Breast epithelium (tissue), 4 donors: Measurements from ENCODE around the gene DIS3L2. TPM values are rescaled to one million over a fixed set of nuclear protein-coding genes. Genes with fewer than 3 reads are reported as not detected.

Source experiments
- DNase-seq, 2 donors: peaks; one replicate each; pipeline ENCODE4 v3.0.0-alpha.2; 2019; ENCODE audit warnings: low spot score in 2 of 2
- H3K27ac ChIP-seq, 2 donors: fragments of 200-600 bp; sonication (generic) in 1 of 2; one replicate each; pipeline ENCODE4 v1.5.1; 2016 to 2019; ENCODE audit warnings: mild to moderate bottlenecking in 1 of 2
- H3K27me3 ChIP-seq, 2 donors: fragments of 200-600 bp; sonication (generic) in 1 of 2; one replicate each; pipeline versions ENCODE4 v1.5.1 to v1.6.0; 2017 to 2019; ENCODE audit warnings: control low read depth in 1 of 2, mild to moderate bottlenecking in 1 of 2
- H3K36me3 ChIP-seq: fragments of 200-600 bp; one replicate; pipeline ENCODE4 v1.5.1; 2019
- H3K4me1 ChIP-seq, 2 donors: fragments of 200-600 bp; sonication (generic); one replicate each; pipeline ENCODE4 v1.5.1; 2016 to 2019; ENCODE audit warnings: control low read depth in 1 of 2
- H3K4me3 ChIP-seq, 3 donors: fragments of 200-600 bp; sonication (generic); 1 replicate in 2 of 3; 2 replicates in 1 of 3; pipeline ENCODE4 v1.5.1; 2016 to 2019; ENCODE audit warnings: mild to moderate bottlenecking in 3 of 3, moderate library complexity in 2 of 3
- H3K9me3 ChIP-seq, 2 donors: fragments of 200-600 bp; sonication (generic) in 1 of 2; one replicate each; pipeline ENCODE4 v1.5.1; 2016 to 2019; ENCODE audit warnings: control low read depth in 1 of 2
- POLR2A ChIP-seq: fragments of 450-650 bp; IDR thresholded peaks from one replicate; pipeline ENCODE4 v1.6.1; 2016; ENCODE audit warnings: antibody characterized with exemption, mild to moderate bottlenecking, moderate library complexity
- POLR2AphosphoS5 ChIP-seq, 3 donors: sonication (generic); formaldehyde crosslinking; IDR thresholded peaks; one replicate each; pipeline ENCODE4 v1.6.1; 2017; ENCODE audit warnings: antibody characterized with exemption in 3 of 3
- intact Hi-C: fragments of 100-400 bp; cut with DNase I; formaldehyde crosslinking; loops from one replicate; pipeline ENCODE4 v1.15.1; 2023; ENCODE audit warnings: low total_unique reads
- total RNA-seq, 3 donors: library from RNA; depleted of rRNA; stranded (reverse); fragments of >200 nt; gene quantifications; one replicate each; pipeline ENCODE4 v1.1.0, GENCODE V29; 2016
- TF ChIP-seq, protein P1 (sequence below), 3 donors: fragments of 450-650 bp; IDR thresholded peaks; one replicate each; pipeline ENCODE4 v1.5.1; 2016 to 2017; ENCODE audit warnings: antibody characterized with exemption in 3 of 3, mild to moderate bottlenecking in 3 of 3, moderate library complexity in 3 of 3

DIS3L2 gene
- total RNA-seq, 3 donors from 2014 or later, result 19.2 to 38.9 (median 33.4) TPM

DNA sequence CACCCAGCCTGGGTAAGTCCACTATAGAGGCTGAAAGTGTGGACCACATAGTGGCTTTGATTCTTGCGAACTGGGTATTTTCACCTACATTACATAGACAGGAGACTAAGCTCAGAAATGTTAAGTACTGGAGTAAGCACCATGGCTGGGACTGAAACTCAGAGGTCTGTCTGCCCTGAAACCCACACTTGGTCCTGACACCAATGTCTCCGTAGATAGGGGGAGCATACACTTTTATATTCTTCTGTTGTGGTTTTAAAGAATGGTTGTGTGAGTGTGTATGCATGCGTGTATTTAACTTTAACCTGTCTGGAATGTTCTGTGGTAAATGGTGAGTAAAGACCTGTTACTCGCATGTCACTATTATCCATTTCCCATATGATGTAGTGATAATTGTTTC lies 25.0 kb upstream of the DIS3L2 start:
- no peak overlapping the region for H3K27ac ChIP-seq
- TF ChIP-seq, protein P1, sequence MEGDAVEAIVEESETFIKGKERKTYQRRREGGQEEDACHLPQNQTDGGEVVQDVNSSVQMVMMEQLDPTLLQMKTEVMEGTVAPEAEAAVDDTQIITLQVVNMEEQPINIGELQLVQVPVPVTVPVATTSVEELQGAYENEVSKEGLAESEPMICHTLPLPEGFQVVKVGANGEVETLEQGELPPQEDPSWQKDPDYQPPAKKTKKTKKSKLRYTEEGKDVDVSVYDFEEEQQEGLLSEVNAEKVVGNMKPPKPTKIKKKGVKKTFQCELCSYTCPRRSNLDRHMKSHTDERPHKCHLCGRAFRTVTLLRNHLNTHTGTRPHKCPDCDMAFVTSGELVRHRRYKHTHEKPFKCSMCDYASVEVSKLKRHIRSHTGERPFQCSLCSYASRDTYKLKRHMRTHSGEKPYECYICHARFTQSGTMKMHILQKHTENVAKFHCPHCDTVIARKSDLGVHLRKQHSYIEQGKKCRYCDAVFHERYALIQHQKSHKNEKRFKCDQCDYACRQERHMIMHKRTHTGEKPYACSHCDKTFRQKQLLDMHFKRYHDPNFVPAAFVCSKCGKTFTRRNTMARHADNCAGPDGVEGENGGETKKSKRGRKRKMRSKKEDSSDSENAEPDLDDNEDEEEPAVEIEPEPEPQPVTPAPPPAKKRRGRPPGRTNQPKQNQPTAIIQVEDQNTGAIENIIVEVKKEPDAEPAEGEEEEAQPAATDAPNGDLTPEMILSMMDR (IDR thresholded peaks at IDR 0.05), result no peak
- no peak for TF ChIP-seq POLR2A
- TF ChIP-seq POLR2AphosphoS5 (IDR thresholded peaks at IDR 0.05), result no peak
- H3K4me1 ChIP-seq, result no peaks in the 10 kb centered on the region
- intact Hi-C loops, result no loop called here
- no peaks in the 10 kb centered on the region for H3K36me3 ChIP-seq
- H3K4me3 ChIP-seq, result no peak overlapping the region
- no peaks in the 10 kb centered on the region for H3K9me3 ChIP-seq
- H3K27me3 ChIP-seq, result no peaks in the 10 kb centered on the region
- DNase-seq, result peak in 1 of 2 donors; percentile 4

DNA sequence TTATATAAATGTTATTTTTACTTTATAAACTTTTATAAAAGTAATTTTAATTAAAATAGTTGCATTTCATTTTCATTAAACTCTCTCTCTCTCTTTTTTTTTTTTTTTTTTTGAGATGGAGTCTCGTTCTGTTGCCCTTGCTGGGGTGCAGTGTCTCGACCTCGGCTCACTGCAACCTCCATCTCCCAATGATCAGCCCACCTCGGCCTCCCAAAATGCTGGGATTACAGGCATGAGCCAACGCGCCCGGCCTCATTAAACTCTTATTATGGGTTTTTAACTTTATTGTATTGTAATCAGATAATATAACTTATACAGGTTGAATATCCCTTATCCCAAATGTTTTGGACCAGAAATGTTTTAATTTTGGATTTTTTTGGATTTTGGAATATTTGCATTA lies 24.5 kb upstream of the DIS3L2 start:
- no peaks in the 10 kb centered on the region for H3K36me3 ChIP-seq
- H3K27ac ChIP-seq, result no peak overlapping the region
- DNase-seq, result no peak
- H3K4me3 ChIP-seq, result no peak overlapping the region
- TF ChIP-seq POLR2AphosphoS5 (IDR thresholded peaks at IDR 0.05), result no peak
- TF ChIP-seq POLR2A, result no peak
- TF ChIP-seq, protein P1 (IDR thresholded peaks at IDR 0.05), result no peak
- intact Hi-C loops, result no loop called here
- no peaks in the 10 kb centered on the region for H3K27me3 ChIP-seq
- no peaks in the 10 kb centered on the region for H3K4me1 ChIP-seq
- no peaks in the 10 kb centered on the region for H3K9me3 ChIP-seq

DNA sequence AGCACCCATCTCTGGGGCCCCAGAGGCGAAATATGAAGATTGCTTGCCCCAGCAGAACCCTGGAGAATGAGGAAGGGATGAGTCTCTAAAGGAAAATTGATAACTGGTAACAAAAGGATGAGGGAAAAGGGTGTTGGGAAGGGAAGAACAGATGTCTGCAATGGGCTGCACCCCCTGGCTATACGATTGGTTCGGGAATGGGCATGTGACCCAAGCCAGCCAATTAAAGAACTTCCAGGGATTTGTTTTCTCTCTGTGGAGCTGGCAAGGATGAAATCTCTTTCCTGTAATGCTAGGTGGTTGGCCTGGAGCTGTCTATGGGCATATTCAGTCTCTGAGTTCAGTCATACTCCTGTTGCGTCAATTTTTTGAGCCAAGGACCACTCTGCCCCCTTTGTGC lies 22.5 kb upstream of the DIS3L2 start:
- H3K4me1 ChIP-seq, result no peaks in the 10 kb centered on the region
- H3K27ac ChIP-seq, result no peak overlapping the region
- H3K9me3 ChIP-seq, result no peaks in the 10 kb centered on the region
- TF ChIP-seq POLR2A, result no peak
- TF ChIP-seq, protein P1 (IDR thresholded peaks at IDR 0.05), result no peak
- intact Hi-C loops, result no loop called here
- no peak overlapping the region for H3K4me3 ChIP-seq
- H3K27me3 ChIP-seq, result no peaks in the 10 kb centered on the region
- DNase-seq, result no peak
- no peaks in the 10 kb centered on the region for H3K36me3 ChIP-seq

DNA sequence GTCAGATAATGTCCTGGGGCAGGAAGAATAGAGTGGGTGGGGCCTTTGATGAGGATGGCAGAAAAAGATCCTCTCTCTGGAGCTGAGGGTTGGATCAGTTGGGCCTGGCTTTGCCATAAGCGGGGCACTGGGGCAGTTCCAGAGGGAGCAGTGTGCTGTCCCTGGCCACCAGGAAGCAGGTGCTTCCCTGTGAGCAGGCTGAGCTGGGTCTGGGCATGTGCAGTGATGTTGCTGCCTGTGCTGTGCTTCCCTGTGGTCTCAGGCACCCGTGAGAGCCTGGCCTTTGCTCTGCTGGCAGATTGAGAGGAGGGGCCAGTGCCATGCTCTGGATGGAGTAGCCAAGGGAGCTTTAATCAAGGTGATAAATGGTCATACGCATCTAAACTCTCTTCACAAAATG lies 20.7 kb upstream of the DIS3L2 start:
- H3K9me3 ChIP-seq, result no peaks in the 10 kb centered on the region
- no peak overlapping the region for H3K4me3 ChIP-seq
- peak in 1 of 2 donors; percentile 16 for DNase-seq
- intact Hi-C loops, result no loop called here
- H3K27ac ChIP-seq, result no peak overlapping the region
- H3K36me3 ChIP-seq, result no peaks in the 10 kb centered on the region
- no peaks in the 10 kb centered on the region for H3K27me3 ChIP-seq
- H3K4me1 ChIP-seq, result no peaks in the 10 kb centered on the region
- TF ChIP-seq POLR2A (no peak), POLR2AphosphoS5 (IDR thresholded peaks at IDR 0.05) (no peak)
- TF ChIP-seq, protein P1 (IDR thresholded peaks at IDR 0.05), result no peak

DNA sequence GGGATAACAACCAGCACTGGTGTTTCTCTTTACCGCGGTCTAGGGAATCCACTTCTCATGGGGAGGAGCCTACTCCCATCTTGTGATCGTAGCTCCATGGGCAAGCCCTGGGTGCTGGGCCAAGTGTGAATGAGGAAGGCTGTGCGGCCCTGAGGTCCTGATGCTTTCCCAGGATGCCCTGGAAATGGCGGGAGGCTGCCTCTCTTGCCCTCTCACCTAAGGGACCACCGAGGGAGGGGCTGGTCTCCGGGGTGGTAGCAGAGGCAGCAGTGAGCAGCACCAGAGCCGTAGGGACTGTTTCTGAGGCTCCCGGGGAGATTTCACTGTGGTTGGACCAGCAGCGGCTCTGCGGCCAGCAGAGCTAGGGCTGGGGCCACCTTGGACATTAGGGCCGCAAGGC lies 19.8 kb upstream of the DIS3L2 start:
- intact Hi-C loops, result no loop called here

More for the DNA sequence above, 19.8 kb upstream of the DIS3L2 start:
- H3K27me3 ChIP-seq, result no peaks in the 10 kb centered on the region
- H3K36me3 ChIP-seq, result no peaks in the 10 kb centered on the region
- no peak for TF ChIP-seq POLR2A
- no peak for TF ChIP-seq POLR2AphosphoS5 (IDR thresholded peaks at IDR 0.05)
- TF ChIP-seq, protein P1 (IDR thresholded peaks at IDR 0.05), result no peak
- no peak overlapping the region for H3K27ac ChIP-seq
- no peaks in the 10 kb centered on the region for H3K4me1 ChIP-seq
- no peak for DNase-seq
- no peaks in the 10 kb centered on the region for H3K9me3 ChIP-seq
- no peak overlapping the region for H3K4me3 ChIP-seq
